ENCODE data around the gene SAMD4A. TPM values are rescaled to one million over a fixed set of nuclear protein-coding genes. Genes with fewer than 3 reads are reported as not detected.
A peak's percentile ranks its signal among the peaks of the same experiment; 100 is the strongest.

SAMD4A gene
- total RNA-seq, 1 donor from 2014 or later: 4.7 TPM

DNA sequence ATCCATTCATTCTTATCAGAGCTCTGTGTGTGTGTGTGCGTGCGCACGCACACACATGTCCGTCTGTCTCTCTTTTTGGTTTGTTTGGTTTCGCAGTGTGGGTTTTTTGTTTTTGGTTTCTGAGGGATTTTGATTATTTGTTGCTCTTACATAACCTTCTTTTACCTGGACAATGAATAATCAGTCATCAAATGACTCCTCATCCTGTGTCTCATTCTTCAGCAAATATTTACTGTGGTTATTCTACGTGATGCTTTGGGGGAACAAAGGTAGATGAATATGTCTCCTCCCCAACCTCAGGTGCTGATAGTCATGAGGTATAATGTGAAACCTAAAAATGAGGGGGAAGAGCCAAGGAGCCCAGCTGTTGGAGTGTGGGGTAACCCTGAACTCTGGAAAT, 92.4 kb downstream of the SAMD4A start:
- no peak for DNase-seq (ENCODE audit: low read depth, low spot score)
- H3K4me3 Mint-ChIP-seq: no peak overlapping the region
- H3K36me3 Mint-ChIP-seq (ENCODE audit: low read depth): no peaks in the 10 kb centered on the region
- H3K27me3 Mint-ChIP-seq (ENCODE audit: low read depth): no peaks in the 10 kb centered on the region
- no peak overlapping the region for H3K27ac Mint-ChIP-seq (ENCODE audit: unreplicated experiment)
- peaks cover 14% of the 10 kb centered on the region for H3K4me1 Mint-ChIP-seq
- TF ChIP-seq, protein P1, sequence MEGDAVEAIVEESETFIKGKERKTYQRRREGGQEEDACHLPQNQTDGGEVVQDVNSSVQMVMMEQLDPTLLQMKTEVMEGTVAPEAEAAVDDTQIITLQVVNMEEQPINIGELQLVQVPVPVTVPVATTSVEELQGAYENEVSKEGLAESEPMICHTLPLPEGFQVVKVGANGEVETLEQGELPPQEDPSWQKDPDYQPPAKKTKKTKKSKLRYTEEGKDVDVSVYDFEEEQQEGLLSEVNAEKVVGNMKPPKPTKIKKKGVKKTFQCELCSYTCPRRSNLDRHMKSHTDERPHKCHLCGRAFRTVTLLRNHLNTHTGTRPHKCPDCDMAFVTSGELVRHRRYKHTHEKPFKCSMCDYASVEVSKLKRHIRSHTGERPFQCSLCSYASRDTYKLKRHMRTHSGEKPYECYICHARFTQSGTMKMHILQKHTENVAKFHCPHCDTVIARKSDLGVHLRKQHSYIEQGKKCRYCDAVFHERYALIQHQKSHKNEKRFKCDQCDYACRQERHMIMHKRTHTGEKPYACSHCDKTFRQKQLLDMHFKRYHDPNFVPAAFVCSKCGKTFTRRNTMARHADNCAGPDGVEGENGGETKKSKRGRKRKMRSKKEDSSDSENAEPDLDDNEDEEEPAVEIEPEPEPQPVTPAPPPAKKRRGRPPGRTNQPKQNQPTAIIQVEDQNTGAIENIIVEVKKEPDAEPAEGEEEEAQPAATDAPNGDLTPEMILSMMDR (conservative IDR thresholded peaks at IDR 0.05): no peak
- no peaks in the 10 kb centered on the region for H3K9me3 Mint-ChIP-seq

DNA sequence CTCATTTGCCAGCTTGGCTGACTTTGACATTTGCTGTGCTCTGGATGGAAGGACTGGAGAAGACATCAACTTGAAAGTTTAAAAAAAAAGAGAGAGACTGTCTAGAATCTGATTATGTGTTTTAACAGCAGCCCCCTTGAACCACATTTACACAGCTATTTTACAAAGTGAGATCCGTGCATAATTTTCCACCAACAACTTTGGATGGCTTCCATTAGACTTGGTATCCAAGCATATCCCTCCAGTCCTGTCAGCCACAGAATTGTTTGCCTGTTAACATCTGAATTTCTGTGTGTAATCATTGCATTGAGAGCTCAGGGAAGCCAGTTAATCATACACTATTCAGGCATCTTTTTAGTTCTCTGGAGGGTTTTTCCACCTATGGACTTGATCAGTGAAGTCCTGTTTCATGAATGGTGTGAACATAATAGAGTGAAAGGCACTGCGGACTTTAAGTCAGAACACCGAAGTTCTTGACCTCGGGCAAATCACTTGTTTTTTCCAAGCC, 93.7 kb downstream of the SAMD4A start:
- Mint-ChIP-seq H3K4me3 (no peak overlapping the region), H3K4me1 (peaks cover 11% of the 10 kb centered on the region), H3K27me3 (ENCODE audit: low read depth) (no peaks in the 10 kb centered on the region), H3K9me3 (no peaks in the 10 kb centered on the region), H3K36me3 (ENCODE audit: low read depth) (no peaks in the 10 kb centered on the region), H3K27ac (ENCODE audit: unreplicated experiment) (no peak overlapping the region)
- DNase-seq (ENCODE audit: low read depth, low spot score): no peak
- TF ChIP-seq, protein P1 (conservative IDR thresholded peaks at IDR 0.05): no peak

DNA sequence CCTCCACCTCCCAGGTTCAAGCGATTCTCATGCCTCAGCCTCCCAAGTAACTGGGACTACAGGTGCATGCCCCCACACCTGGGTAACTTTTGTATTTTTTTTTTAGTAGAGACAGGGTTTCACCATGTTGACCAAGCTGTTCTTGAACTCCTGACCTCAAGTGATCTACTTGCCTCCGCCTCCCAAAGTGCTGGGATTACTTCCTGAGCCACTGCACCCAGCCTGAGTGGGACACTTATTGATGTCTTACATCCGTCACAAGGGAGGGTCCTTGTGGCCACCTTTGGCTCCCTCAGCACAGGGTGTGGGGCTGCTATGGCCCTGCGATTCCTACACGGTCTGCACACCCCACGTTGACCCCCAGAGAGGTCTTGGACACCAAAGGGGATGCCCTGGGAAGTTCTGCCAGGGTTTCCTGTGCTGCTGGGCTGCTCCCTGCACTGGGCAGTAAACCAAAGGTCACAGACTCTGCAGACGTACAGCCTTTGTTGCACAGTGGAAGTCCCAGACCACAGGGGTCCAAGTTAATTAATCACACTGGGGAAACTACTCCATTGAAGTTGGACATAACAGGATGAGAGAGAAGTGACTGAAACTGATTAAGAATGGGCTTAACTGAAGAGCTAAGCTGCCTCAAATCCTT, 95.7 kb downstream of the SAMD4A start:
- Mint-ChIP-seq H3K4me1 (peaks cover 12% of the 10 kb centered on the region), H3K27ac (ENCODE audit: unreplicated experiment) (peak overlapping the region; percentile 63), H3K9me3 (no peaks in the 10 kb centered on the region), H3K36me3 (ENCODE audit: low read depth) (no peaks in the 10 kb centered on the region), H3K27me3 (ENCODE audit: low read depth) (no peaks in the 10 kb centered on the region), H3K4me3 (no peak overlapping the region)
- TF ChIP-seq, protein P1 (conservative IDR thresholded peaks at IDR 0.05): no peak
- no peak for DNase-seq (ENCODE audit: low read depth, low spot score)

DNA sequence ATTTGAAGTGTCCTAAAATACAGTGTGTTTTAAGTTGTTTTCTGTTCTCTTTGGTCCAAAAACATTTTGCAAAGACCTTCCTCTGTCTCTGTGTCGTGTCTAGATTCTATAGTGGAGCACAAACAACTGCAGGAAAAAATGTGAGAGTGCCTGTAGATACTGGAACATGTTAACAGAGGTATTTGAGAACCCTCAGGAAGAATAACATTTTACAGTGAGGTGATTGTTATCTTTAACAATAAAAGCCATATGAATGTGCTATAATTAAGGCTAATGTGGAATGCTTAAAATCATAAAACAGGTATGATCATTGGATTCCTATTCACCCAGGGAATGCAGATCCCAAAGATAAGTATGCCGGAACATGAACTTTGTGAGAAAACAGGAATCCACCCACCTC, 98.0 kb downstream of the SAMD4A start:
- Mint-ChIP-seq H3K4me1 (peaks cover 21% of the 10 kb centered on the region), H3K27ac (ENCODE audit: unreplicated experiment) (no peak overlapping the region), H3K4me3 (no peak overlapping the region), H3K36me3 (ENCODE audit: low read depth) (no peaks in the 10 kb centered on the region), H3K9me3 (no peaks in the 10 kb centered on the region), H3K27me3 (ENCODE audit: low read depth) (no peaks in the 10 kb centered on the region)
- TF ChIP-seq, protein P1 (conservative IDR thresholded peaks at IDR 0.05): no peak
- no peak for DNase-seq (ENCODE audit: low read depth, low spot score)

DNA sequence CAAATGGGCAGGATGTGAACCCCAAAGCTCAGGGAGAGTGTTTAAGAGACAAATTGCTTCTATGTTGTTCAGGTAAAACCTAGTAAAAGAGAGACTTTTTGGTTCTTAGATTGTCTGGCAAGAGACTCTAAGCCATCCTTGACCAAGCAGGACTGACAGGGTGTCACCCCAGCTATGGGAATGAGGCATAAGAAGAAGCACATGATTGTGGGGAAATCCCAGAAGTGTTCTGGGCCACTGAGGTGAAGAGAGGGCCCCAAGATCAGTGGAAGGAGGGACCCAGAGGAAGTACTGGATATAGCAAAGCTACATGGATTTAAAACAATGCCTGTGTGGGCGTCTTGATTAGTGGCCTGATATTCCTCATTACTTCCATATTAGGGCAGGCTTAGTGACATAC, 99.0 kb downstream of the SAMD4A start:
- DNase-seq (ENCODE audit: low read depth, low spot score): no peak
- Mint-ChIP-seq H3K4me1 (peaks cover 29% of the 10 kb centered on the region), H3K27me3 (ENCODE audit: low read depth) (no peaks in the 10 kb centered on the region), H3K9me3 (no peaks in the 10 kb centered on the region), H3K4me3 (no peak overlapping the region), H3K36me3 (ENCODE audit: low read depth) (no peaks in the 10 kb centered on the region), H3K27ac (ENCODE audit: unreplicated experiment) (peak overlapping the region; percentile 76)
- TF ChIP-seq, protein P1 (conservative IDR thresholded peaks at IDR 0.05): no peak
